Fibroblast of skin of abdomen (primary cell): Measurements from ENCODE around the gene AKT1S1. TPM values are rescaled to one million over a fixed set of nuclear protein-coding genes. Genes with fewer than 3 reads are reported as not detected.
"Not testable (repeated sequence)": the region's sequence is repeated elsewhere in the genome, so short reads cannot be mapped to it uniquely, and the experiment has no call there.

Experiments
- DNase-seq: peaks from one replicate; pipeline ENCODE4 v3.0.0-alpha.2; 2013
- polyA plus RNA-seq, 2 experiments: library from polyadenylated mRNA; unstranded; fragments of 120-200 nt; gene quantifications; one replicate each; pipeline ENCODE4 v1.2.1, GENCODE V29; 2013; ENCODE audit not compliant: insufficient read length in 2 of 2

AKT1S1 gene
- 68.8 TPM for polyA plus RNA-seq (2013, experiment 1 of 2; ENCODE audit: insufficient read length)
- polyA plus RNA-seq (2013, experiment 2 of 2; ENCODE audit: insufficient read length) = 73.4 TPM

DNA sequence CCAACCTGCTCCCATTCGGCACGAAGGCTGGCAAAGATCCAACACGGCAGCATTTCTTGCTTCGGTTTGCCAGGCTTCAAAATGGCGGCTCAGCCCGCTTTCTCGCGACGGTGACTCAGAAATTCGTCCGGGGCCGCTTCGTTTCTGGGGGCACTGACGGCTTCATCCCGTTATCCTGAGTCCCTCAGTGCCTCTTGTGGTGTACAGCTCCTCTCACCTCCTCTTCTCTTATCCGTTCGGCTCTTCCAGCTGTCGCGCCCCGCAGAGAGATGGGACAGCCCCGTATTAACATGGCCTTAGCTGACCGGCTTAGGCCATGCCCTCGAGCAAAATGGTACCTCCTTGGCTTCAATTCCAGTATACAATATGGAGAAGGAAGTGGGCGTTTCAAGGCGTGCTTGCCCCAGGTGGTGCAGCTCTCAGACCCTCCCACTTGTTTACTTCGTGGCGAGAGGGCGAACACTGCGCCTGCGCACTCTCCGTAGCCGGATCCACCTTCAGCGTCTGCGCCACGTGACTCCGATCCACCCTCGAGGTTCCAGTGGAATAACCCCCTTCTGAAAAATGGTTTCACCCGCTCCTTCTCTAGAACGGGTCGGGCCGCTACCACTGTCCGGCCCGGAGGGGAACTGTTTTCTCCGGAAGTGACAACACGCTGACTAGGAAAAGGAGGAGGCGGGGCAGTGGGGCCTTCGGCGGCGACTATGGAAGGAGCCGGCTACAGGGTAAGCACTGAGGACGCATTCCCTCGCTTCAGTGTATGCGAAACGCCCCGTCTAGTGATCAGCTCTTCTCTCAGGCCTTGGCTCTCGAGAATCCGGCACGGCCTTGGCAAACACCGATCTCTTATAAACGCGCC is at the start of gene AKT1S1, which contains the start of gene TBC1D17:
AKT1S1 (minus strand) TSS at position 336 of the 859 bp plus-strand sequence. CDS start 4,060 bp downstream, outside the sequence.
TBC1D17 (plus strand) TSS at position 683 of the 859 bp plus-strand sequence; CDS start at position 705, 22 bp downstream.
- peak; percentile 100 for DNase-seq

DNA sequence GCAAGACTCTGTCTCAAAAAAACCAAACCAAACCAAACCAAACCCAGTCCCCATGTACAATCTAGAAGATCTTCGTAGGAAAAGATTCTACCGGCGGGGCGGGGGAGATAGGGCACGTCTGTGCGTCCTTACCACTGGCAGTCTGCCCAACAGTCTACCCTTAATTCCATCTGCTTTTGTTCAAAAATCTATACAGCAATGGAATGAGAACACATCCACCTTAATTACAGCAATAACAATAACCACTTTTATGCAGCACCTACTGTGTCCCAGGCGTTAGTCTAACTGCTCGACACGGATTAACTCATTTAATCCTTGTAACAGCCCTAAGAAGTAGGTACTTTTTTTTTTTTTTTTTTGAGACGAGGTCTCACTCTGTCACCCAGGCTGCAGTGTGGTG is 49.4 kb upstream of the AKT1S1 start:
- no peak for DNase-seq

DNA sequence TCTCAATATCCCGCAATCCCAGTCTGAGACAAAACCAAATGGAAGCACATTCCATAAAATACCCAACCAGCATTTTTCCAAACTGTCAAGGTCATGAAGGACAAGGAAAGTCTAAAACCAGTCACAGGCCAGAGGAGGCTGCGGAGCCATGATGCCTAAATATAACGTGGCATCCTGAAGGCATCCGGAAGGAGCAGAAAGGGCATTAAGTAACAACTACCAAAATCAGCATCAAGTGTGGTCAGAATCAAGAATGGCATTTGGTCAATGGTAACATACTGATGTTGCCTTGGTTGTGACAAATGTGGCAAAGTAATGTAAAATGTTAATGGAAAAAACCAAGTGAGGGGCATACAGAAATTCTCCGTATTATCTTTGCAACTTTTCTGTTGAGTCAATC is 48.3 kb upstream of the AKT1S1 start:
- DNase-seq = no peak

DNA sequence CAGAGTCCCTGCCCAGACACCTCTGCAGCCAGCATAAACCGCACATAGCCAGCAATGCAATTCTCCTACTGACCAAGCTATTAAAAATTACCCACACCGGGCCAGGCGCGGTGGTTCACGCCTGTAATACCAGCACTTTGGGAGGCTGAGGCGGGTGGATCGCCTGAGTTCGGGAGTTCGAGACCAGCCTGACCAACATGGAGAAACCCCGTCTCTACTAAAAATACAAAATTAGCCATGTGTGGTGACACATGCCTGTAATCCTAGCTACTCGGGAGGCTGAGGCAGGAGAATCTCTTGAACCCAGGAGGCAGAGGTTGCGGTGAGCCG is 47.7 kb upstream of the AKT1S1 start:
- DNase-seq = not testable (repeated sequence)

DNA sequence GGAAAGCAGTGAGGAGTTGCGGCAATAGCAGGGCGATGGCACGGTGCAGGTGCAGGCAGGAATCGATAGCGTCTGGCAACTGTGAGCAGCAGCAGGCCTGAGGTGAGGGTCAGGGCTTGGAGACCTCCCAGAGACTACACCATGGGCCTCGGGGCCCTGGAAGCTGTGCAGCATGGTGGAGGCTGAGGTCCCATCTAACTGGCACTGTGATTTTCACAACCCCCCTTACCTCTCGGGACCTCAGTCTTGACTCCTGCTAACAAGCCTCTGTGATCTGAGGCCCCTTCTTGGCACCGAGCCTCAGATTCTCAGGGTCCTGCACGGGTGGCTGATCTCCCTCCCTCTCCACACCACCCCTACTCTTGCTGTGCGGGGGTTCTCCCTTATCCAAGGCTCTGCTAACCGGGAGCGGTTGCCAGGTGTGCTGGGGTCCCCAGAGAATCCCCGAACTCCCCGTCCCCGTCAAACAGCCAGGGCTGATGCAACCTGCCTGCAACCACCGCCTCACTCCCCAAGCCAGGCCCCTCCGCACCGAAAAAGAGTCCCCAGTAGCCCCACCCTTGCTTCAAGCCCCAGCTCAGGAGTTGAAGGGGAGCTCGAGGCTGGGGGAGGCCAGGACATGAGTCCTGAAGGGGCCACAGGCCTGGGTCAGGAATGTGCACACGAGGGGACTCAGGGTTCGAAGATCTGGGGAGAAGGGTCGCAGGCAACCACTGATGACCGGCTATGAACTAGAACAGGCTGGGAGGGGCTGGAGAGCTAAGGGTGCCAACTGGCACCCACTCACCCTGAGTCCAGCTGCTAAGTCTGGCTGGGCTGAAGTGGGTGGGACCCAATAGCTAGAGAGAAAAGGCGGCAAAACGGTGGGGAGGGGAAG is 47.1 kb upstream of the AKT1S1 start:
- peak; percentile 52 for DNase-seq

DNA sequence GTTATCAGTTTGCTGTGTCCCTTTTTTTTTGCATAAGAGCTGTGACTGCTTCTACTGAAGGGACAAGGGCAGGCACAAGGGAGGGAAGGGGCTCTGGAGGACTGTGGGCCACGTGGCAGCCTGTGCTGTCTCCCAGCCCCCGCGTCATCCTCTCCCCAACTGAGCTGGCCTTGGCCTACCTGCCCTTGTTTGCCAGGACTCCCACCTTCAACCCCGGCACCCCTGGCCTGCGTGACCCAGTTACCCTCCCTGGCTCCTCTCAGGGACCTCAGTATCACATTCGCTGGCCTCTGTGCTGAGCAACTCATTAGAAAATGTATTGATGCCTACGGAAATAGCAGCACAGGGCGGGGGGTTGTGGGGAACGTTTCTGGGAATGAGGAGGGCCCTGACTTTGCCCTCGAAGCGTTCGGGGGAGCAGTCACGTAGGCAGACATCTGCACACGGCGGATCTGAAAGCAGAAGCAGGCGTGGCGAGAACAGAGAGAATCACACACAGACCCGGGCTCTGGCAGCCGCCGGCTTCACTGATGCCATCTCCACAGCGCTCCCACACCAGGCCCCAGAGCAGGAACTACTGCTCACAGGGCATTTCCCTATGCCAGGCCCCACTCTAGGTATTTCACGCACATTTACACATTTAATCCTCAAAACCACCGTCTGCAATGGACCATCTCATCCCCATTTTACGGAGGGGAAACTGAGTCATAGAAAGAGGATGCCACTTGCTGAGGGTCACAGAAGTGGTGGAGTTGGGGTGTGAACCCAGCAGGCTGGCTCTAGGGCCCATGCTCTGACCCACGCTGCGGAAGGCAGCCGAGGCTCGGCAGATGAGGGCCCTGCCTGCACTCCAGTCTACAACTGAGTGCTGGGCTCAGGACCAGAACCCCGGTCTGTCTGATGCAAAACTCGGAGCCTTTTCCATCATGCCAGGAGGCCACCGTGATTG is 46.2 kb upstream of the AKT1S1 start:
- no peak for DNase-seq

DNA sequence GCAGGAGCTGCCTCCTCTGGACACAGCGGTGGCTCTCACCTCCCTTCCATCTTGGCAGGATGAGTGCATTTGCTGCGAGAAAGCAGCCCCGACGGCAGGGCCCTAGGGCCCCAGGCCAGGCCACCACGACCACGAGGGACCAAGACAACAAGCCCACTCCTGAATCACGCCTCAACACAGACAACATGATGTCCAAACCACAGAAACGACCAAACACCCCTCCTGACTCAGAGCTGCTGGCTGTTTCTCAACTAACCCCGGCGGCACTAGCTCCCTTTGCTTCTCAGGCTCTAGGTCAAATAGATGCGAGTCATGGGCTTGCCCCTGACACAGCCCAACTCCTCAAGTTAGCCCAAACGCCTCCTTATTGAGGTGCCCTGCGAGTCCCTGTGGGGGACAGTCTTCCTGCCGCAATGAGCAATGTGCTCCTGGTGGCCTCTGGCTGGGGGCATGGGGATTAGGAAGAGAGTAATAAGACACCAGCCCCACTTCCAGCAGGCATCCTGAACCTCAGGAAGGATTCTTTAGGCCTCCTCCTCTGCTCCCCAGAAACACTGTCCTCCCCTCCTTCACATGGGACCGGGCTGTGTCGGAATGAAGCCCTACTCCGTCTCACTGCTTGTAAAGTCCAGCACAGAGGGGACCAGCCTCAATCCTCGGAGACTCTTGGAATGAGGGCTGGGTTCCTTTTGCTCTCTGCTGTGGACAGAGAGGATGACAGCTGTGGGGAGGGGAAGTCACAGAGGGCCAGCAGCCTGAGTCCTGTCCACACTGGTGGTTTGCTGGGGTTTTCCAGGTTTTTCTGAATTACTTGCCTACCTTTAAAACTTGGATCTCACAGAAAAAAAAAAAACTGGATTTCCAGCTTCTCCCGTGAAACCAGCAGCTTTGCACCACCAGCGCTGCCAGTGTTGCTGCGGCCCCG is 45.0 kb upstream of the AKT1S1 start:
- DNase-seq = peak; percentile 67

DNA sequence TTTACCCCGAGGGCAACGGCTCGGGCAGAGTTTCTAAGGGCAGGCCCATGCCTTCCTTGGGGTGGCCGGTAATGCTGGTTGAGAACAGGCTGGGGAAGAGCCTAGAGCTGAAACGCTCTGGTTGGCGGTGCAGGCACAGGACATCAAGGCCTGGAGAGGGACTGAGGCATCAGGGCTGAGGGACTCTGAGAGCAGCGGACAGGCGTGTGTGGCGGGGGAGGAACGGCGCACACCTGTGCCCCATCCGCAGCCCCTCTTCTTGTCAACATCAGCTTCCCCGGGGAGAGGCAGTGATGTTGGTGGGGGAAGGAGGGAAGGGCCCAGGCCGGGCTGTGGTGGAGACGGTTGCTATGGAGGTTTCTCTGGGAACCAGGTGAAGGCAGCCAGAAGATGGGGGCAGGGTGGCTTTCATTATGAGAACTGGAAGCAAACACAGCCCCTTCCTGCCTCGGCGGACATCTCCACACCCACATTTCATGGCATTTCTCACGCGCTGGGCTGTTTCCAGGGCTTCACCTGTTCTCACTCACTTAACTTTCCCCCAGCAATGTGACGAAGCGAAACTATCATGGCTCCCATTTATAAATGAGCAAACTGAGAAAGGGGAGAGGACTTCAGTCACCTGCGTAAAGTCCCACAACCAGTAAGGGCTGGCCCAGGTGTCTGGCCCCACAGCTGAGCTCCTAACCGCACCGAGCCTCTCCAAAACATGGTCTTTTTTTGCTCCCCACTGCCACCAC is 43.6 kb upstream of the AKT1S1 start:
- DNase-seq = no peak

DNA sequence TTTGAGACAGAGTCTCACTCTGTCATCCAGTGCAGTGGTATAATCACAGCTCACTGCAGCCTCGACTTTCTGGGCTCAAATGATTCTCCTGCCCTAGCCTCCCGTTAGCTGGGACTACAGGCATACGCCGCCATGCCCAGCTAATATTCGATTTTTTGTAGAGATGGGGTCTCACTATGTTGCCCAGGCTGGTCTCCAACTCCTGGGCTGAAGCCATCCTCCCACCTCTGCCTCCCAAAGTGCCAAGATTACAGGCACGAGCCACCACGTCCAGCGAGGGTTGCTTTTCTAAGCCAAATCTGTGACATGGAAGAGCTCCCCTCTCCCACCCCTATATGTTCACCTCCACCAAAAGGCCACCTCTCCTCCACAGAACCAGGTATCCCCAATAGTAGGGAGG is 40.9 kb upstream of the AKT1S1 start:
- no peak for DNase-seq

DNA sequence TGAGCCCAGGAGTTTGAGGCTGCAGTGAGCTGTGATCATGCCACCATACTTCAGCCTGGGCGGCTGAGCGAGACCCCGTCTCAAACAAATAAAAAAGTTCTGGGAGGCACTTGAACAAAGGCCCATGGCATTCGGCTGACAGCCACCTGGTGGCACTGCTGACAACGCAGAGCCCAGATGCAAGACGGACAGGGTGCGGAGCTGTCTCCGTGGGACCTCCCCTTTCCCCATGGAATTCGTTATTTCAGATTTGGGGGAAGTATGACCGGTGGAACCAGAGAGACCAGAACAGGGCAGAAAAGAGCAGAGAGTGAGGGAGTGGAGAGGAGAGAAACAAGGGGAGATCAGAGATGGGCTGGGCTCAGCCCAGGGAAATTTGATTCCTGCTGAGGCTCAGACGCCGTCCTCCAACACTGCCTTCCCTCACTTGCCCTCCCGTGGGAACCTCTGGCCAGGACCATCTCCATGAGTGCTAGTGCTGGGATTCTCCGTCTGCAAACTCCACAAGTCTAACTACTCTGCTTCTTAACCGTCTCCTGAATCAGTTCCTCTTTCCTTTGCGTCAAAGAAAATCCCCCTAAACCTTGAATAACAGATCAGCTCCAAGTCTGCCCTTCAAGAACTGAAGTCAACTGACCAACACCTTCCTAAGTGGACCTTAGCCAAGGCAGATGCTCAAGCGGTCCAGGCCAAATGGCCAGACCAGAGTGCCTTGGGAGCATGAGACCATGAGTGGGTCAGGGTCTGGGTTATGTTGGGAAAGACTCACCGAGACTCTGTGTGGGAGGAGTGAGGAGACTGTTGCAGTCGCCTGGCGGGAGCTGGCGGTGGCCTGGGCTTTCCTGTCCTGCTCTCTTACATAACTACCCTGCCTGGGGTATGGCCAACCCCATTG is 39.9 kb upstream of the AKT1S1 start:
- no peak for DNase-seq

DNA sequence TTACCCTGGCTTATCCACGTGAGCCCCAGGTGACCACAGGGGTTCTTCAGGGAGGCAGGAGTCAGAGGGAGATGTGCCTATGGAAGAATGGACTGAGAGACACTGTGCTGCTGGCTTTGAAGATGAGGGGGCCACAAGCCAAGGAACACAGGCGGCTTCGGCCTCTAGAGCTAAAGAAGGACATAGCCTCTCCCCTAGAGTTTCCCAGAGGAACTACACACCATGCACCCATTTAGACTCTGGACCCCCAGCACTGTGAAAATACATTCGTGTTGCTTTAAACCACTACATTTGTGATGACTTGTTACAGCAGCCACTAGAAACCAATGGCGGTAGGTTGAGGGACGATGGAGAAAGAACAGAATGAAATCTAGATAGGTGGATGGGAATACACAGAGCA is 38.1 kb upstream of the AKT1S1 start:
- no peak for DNase-seq

DNA sequence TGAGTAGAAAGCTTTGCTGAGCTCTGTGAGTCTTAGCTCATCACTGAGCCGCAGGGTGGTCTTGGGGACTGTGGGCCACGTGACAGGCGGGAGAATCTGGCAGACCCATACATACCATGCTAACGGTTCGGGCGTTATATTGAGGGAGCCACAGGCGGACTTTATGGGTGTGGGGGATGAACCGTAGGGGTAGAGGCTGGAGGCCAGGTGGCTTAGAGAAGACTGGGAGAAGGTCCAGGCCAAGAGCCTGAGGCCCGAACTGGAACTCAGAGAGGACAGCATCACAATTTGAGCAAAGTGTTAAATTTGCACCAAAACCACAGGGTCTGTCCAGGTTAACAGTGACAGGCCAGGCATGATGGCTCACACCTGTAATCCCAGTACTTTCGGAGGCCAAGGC is 36.6 kb upstream of the AKT1S1 start:
- no peak for DNase-seq

DNA sequence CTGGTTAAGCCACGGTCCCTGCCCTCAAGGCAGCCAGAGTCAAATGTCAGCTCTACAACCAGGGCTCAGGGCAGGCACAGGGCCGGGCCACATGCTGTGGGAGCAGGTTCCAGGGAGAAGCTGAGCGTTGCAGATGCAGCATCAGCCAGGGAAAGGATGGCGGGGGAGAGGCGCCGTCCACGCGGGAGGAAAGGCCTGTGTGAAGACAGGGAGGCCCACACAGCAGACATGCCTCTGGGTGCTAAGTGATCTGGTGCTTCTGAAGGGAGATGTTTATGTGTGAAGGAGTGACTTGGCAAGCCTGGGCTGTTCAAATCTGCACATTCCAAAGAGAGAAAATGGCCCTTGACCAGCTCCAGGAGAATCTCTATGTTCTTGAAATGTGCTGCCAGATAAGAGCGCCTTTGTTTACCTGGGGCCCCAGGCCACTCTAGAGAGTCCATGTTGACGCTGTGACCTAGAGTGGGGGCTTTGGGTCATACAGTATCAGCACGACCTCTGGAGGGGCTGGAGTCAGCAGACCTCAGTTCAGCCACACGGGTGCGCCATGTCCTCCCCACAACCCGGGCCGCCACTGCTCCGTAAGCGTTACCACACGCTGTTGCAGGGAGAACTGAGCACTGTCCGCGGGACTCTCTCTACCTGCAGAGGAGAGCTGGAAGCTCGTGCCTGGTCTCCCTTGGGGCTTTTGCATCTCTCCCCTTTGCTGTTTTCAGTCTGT is 36.0 kb upstream of the AKT1S1 start:
- DNase-seq = no peak

DNA sequence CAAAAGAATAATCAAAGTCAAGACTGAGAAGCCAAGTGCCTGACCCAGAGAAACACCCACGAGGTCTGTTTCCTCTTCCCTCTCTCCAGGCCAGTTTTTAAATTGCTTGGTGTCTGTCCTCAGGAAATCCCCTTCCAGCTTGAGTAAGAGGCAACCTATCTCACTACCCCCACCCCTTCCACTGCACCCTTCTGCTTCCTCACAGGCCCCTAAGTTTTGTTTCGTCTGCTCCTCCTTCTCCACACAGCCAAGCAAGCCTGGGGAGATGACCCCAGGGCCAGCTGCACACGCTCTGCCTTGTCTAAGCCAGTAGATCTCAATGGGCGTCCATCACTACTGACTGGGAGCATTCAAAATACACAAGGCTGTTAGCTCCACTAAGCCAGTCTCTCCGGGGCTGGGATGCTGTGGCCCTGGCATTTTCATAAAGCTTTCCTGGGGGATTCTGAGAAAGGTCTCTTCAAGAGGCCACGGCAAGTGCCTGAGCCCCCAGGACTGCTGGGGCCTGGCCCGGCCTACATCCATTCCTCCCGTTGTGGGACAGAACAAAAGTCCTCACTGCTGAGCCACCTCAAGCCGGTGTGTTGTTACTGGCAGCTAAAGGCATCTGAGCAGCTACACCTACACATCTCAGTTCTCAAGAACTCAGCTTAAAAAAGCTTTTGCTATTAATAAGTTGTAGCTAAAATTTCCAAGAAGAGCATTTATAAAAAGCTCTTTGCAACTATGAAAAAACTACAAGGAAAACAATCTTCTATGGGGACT is 34.4 kb upstream of the AKT1S1 start:
- DNase-seq = no peak

DNA sequence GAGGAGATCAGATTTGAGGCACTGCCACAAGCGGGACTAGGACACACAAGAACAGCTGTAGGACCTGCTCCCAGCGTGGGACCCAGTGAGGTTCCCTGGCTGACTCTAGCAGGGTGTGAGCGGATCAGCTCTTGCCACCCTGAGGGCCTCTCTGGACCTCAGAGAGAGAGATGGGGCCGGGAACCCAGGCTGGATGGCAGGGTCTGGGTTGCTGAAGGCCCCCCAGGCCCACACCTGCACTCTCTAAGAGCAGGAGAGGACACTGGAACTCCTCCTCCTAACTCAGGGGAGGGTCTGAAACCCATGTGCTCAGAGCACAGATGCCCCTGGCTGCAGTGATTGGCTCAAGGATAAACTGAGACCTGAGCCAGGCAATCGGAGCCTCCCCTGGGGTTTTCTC is 33.0 kb upstream of the AKT1S1 start:
- DNase-seq = no peak

DNA sequence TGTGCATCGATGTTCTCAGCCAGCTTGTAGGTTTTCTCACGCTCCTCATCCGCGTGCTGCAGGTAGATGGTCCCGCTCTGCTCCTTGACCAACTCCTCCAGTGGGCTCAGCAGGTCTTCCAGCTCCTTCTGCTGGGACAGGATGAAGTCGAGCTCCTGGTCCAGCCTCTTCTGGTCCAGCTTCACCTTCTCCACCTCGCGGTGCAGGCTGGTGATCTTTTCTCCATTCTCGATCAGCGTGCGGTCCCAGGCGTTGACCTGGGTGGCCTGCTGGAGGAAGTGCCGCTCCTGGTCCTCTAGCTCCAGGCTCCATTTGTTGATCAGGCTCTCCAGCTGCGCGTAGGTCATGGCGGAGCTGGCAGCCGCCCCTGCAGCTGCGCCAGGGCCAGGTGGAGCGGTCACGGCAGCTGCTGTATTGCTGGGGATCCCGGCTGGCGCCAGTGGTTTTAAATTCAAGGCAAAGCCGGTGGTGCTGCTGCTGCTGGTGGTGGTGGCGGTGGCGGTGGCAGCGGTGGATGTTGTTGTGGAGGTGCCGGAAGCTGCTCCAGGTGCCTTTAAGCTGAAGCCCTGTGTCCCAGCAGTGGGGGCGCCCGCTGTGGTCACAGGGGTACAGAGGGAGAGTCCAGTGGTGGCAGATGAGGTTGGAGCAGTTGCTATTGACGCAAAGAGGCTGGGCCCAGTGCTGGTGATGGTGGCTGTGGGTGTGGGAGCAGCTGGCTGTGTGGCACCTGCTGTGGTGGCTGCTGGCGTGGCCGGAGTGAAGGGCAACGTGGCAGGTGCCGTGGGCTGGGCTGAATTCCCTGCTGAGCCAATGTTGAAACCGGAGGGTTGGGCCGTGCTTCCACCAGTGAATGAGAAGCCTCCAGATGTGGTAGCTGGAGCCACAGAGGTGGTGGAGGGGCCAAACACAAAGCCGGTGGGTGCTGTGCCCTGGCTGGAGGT is 31.6 kb upstream of the AKT1S1 start:
- DNase-seq = no peak
